SK-N-MC (cell line): ENCODE data around the gene P4HA3.

Experiments used
- EZH2 ChIP-seq: fragments of 200-600 bp; sonication (generic); IDR thresholded peaks from one replicate; pipeline ENCODE4 v1.6.1; 2017; ENCODE audit warnings: antibody characterized with exemption
- POLR2AphosphoS5 ChIP-seq: IDR thresholded peaks from 2 replicates; pipeline ENCODE4 v1.6.1; 2012; ENCODE audit warnings: mild to moderate bottlenecking, low read depth, low read length, borderline replicate concordance

GRCh38 chr11:74306435-74307175 is 4.8 kb downstream of the P4HA3 start:
- TF ChIP-seq POLR2AphosphoS5, result no peak
- TF ChIP-seq EZH2, result no peak
